ENCODE data around the gene RNU7-1. TPM values are rescaled to one million over a fixed set of nuclear protein-coding genes. Genes with fewer than 3 reads are reported as not detected.

The RNU7-1 gene
- total and polyA plus RNA-seq, 9 of the 15 experiments (the other 6 are each of a cell fraction or from before 2014, with no cell fraction given): not detected

GRCh38 chr12:6896846-6897435 lies 46.7 kb upstream of the RNU7-1 start (continued):
- TF ChIP-seq ZHX1 (conservative IDR thresholded peaks at IDR 0.05; ENCODE audit: low read length) (no peak), TARDBP (IDR thresholded peaks at IDR 0.05) (no peak), MEF2A (IDR thresholded peaks at IDR 0.05; ENCODE audit: control insufficient read depth, low read depth, low read length) (no peak), KDM4B (IDR thresholded peaks at IDR 0.05; ENCODE audit: borderline replicate concordance in 2 of 2, low read depth in 1 of 2) (no peak), NFIX (CRISPR knock-in tag; IDR thresholded peaks at IDR 0.05; ENCODE audit: low read depth) (no peak), MEIS2 (IDR thresholded peaks at IDR 0.05; ENCODE audit: partially characterized antibody) (no peak), MIER1 (IDR thresholded peaks at IDR 0.05; ENCODE audit: low read depth) (no peak), ZNF384 (IDR thresholded peaks at IDR 0.05; ENCODE audit: low read depth, low read length) (no peak), MLX (CRISPR knock-in tag; conservative IDR thresholded peaks at IDR 0.05) (no peak), SPI1 (IDR thresholded peaks at IDR 0.05; ENCODE audit: borderline replicate concordance, low read depth, low read length) (no peak), ZNF311 (CRISPR knock-in tag; IDR thresholded peaks at IDR 0.05) (no peak)

Data from K562 (cell line).